ENCODE data around the gene MAPK4.

GRCh38 chr18:50729376-50729775, 169.5 kb downstream of the MAPK4 start:
- TF ChIP-seq CTCF (IDR thresholded peaks at IDR 0.05) (no peak), POLR2A (IDR thresholded peaks at IDR 0.05) (no peak)

All from upper lobe of left lung (tissue), 4 donors.